ENCODE data around the gene FAM107B.
A peak's percentile ranks its signal among the peaks of the same experiment; 100 is the strongest.

Gene FAM107B

DNA sequence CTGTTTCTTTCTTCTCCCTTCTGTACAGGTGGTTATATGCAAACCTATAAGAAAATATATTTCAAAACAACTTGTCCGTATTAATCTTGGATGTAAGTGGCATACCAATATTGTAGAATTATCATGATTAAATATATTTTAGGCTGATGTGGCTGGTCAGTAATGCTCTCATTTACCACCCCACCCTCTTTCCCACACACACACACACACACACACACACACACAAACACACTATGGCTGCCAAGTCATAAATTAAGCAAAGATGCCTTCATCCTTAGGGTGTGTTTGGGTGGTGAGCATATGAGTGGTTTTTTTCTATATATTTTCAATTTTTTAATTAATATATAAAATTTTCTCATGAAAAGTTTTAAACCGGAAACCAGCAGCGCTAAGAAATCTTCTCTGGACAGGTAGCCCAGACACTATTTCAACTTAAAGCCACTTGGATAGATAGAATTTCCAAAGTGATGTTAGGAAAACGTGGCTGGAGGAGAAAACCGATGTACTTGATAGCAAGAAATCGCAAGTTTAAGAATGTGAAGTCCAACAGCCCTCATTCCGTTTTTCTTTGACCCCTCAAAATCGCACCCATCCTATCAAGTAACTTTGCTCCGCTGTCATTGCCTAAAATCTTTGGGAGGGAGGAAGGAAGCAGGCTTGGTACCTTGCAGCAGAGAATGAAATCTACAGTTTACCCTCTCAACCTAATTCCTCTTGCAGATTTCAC is 171.7 kb downstream of the FAM107B start:
- H3K4me3 ChIP-seq (ENCODE audit: control insufficient read depth, low read depth, low read length): peak overlapping the region; percentile 43
- TF ChIP-seq, protein P1, sequence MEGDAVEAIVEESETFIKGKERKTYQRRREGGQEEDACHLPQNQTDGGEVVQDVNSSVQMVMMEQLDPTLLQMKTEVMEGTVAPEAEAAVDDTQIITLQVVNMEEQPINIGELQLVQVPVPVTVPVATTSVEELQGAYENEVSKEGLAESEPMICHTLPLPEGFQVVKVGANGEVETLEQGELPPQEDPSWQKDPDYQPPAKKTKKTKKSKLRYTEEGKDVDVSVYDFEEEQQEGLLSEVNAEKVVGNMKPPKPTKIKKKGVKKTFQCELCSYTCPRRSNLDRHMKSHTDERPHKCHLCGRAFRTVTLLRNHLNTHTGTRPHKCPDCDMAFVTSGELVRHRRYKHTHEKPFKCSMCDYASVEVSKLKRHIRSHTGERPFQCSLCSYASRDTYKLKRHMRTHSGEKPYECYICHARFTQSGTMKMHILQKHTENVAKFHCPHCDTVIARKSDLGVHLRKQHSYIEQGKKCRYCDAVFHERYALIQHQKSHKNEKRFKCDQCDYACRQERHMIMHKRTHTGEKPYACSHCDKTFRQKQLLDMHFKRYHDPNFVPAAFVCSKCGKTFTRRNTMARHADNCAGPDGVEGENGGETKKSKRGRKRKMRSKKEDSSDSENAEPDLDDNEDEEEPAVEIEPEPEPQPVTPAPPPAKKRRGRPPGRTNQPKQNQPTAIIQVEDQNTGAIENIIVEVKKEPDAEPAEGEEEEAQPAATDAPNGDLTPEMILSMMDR (conservative IDR thresholded peaks at IDR 0.05; ENCODE audit: control insufficient read depth, insufficient read depth, low read depth, low read length): no peak
- no peak for DNase-seq (ENCODE audit: low read depth)

DNA sequence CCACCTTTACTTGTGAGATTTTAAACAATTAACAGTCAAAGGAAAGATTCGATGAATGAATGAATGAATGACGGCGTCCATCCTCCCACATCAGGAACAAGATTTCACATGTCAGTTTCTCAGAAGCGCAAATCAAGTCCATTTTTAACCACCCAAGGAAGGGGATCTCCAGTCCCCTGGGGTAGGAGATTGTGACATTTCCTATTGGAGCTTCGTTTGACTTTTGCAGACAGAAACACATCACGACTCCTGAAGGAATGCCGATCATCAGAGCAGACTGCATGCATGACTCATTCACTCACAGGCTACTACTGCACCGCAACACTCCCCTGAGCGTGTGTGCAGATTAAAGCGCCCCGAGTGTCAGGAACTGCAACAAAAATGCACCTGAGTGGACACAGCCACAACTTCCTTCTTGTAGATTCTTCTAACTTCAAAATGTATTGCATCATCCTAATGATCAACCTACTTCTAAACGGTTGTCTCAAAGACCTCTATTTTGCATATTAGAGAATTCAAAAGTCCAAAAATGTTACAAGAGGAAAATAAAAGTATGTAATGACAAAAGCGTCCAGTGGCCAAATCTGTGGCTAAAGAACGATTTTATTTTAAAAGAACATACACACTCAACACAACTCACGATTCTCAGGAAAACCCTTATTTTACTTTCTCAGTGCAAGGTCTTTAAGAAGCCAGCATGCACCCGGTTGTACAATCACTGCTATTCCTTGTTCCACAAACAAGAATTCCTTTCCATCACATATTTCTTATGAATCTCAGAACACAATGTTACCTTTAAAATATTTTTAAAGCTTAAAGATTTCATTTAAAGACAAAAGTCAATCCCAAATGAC is 172.6 kb downstream of the FAM107B start:
- H3K4me3 ChIP-seq (ENCODE audit: control insufficient read depth, low read depth, low read length): no peak overlapping the region
- DNase-seq (ENCODE audit: low read depth): peak; percentile 58
- TF ChIP-seq, protein P1 (conservative IDR thresholded peaks at IDR 0.05; ENCODE audit: control insufficient read depth, insufficient read depth, low read depth, low read length): no peak

DNA sequence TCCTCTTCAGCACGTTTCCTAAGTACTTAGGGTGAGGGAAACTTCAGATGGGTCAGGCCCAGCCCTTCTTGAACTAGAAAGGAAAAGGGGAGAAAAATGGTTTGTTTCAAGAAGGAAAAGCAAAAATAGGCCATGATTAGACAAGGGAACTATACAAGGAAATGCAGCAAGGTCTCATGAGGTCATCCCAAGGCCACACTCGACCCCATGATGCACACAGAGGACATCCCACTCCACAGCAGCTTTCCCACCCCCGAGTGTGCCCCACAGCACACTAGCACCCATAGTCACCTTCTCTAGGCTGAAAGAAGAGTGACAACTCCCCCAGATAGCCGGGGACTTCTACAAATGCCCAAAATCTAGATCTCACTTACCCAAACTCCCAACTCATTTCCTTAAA is 173.4 kb downstream of the FAM107B start:
- no peak overlapping the region for H3K4me3 ChIP-seq (ENCODE audit: control insufficient read depth, low read depth, low read length)
- TF ChIP-seq, protein P1 (conservative IDR thresholded peaks at IDR 0.05; ENCODE audit: control insufficient read depth, insufficient read depth, low read depth, low read length): no peak
- no peak for DNase-seq (ENCODE audit: low read depth)

DNA sequence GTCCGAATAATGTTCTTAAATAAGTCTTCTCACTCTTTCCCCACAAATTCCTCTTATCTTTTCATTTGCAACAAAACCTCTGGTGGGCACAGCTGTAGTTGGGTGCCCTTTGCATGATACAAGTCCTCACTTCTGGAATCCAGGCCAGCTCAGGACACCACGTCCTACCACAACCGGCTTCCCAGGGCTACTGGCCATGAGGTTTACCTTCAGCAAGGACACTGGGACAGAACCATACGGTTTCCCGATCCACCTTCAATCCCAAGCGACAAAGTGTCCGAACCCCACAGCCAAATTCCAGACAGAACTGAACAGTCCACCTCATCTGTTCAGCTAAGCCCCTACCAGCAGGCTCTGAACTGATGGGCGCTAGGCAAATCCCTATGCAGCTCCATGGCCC is 174.6 kb downstream of the FAM107B start:
- TF ChIP-seq, protein P1 (conservative IDR thresholded peaks at IDR 0.05; ENCODE audit: control insufficient read depth, insufficient read depth, low read depth, low read length): no peak
- no peak for DNase-seq (ENCODE audit: low read depth)
- H3K4me3 ChIP-seq (ENCODE audit: control insufficient read depth, low read depth, low read length): no peak overlapping the region

DNA sequence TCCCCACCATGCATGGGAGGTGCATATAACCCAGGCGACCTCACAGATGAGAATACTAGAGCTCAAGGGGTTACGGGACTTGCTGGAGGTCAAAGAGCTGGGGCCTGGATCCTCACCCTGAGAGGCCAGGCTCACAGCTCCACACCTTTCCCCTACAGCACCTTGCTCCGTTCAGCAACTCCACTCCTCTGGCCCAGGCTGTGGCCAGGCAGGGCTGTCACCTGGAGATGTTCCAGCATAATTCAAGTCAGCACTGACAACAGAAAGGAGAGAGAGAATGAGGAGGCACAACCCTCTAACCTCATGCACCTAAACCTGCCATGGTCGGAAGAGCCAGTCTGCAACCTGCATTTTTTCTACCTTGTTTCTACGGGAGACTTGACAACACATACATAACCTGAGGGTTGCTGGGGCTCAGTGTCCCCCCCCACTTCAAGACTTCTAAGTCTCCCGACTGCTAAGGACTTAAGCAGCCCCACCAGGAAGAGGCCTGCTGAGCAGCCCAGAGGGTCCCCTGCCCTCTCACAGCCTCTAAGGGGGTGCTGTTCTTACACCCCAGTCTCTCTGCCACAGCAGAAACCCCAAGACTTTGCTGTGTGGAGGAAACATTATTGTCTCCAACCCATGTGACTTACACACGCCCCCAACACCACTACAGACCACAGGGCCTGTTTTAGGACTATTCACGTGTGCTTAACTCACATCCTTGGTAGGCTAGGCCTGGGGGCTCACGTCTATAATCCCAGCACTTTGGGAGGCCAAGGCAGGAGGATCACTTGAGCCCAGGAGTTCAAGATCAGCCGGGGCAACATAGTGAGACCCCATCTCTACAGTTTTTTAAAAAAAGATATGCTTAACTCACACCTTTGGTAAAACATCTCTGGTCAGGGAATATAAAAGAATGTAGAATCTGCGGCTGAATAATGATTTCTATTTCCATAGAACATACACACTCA is 175.6 kb downstream of the FAM107B start:
- TF ChIP-seq, protein P1 (conservative IDR thresholded peaks at IDR 0.05; ENCODE audit: control insufficient read depth, insufficient read depth, low read depth, low read length): no peak
- H3K4me3 ChIP-seq (ENCODE audit: control insufficient read depth, low read depth, low read length): no peak overlapping the region
- DNase-seq (ENCODE audit: low read depth): no peak

DNA sequence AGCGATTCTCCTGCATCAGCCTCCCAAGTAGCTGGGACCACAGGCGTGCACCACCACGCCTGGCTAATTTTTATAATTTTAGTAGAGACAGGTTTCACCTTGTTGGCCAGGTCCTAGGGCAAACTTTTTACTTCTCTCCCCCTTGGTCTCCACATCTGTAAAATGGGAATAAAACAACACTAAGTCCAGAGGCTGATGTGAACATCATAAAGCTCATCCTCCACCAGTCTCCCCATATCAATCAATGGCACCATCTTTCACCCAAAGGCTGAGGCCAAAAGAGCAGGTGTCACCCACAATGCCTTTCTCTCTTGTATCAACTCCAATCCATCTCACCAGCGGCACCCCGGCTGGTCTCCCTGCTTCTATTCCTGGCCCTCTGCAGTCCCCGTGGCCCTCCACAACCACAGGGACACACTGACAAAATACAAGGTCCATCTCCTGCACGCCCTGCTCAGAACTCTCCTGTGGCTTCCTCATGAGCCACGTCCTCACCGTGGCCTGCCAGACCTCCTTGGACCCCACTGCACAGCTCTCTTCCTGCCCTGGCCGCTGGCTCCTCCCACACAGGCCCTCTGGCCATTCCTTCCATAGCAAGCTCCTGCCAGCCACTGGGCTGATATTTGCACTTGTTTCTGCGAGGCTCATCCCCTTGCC is 179.0 kb downstream of the FAM107B start:
- H3K4me3 ChIP-seq (ENCODE audit: control insufficient read depth, low read depth, low read length): no peak overlapping the region
- TF ChIP-seq, protein P1 (conservative IDR thresholded peaks at IDR 0.05; ENCODE audit: control insufficient read depth, insufficient read depth, low read depth, low read length): no peak
- DNase-seq (ENCODE audit: low read depth): no peak

Measured in fibroblast of mammary gland (primary cell).